Measurements from ENCODE around the gene GABRE.
"Not testable (repeated sequence)": the region's sequence is repeated elsewhere in the genome, so short reads cannot be mapped to it uniquely, and the experiment has no call there.

DNA sequence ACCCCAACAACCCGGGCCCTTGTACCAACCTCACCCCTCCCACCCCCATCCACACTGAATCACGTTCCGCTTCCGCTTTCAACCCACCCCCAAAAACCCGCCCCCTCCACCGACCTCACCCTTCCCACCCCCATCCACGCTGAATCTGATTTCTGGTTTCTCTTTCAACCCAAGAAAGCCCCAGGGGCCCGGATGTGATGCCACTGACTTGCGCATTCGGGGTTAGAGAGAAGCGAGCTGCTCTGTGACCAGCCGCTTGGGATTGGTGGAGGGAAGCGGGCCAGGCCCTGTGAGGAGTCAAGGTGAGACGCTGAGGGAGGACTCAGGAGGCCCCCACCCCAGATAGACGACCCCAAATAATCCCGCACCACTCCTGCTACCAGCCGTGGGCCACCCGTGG, 55.7 kb downstream of the GABRE start:
- not testable (repeated sequence) for TF ChIP-seq POLR2AphosphoS5 (IDR thresholded peaks at IDR 0.05)
- TF ChIP-seq, protein P1, sequence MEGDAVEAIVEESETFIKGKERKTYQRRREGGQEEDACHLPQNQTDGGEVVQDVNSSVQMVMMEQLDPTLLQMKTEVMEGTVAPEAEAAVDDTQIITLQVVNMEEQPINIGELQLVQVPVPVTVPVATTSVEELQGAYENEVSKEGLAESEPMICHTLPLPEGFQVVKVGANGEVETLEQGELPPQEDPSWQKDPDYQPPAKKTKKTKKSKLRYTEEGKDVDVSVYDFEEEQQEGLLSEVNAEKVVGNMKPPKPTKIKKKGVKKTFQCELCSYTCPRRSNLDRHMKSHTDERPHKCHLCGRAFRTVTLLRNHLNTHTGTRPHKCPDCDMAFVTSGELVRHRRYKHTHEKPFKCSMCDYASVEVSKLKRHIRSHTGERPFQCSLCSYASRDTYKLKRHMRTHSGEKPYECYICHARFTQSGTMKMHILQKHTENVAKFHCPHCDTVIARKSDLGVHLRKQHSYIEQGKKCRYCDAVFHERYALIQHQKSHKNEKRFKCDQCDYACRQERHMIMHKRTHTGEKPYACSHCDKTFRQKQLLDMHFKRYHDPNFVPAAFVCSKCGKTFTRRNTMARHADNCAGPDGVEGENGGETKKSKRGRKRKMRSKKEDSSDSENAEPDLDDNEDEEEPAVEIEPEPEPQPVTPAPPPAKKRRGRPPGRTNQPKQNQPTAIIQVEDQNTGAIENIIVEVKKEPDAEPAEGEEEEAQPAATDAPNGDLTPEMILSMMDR (IDR thresholded peaks at IDR 0.05), result not testable (repeated sequence)
